Measurements from ENCODE around the gene TTN.

Gene TTN

DNA sequence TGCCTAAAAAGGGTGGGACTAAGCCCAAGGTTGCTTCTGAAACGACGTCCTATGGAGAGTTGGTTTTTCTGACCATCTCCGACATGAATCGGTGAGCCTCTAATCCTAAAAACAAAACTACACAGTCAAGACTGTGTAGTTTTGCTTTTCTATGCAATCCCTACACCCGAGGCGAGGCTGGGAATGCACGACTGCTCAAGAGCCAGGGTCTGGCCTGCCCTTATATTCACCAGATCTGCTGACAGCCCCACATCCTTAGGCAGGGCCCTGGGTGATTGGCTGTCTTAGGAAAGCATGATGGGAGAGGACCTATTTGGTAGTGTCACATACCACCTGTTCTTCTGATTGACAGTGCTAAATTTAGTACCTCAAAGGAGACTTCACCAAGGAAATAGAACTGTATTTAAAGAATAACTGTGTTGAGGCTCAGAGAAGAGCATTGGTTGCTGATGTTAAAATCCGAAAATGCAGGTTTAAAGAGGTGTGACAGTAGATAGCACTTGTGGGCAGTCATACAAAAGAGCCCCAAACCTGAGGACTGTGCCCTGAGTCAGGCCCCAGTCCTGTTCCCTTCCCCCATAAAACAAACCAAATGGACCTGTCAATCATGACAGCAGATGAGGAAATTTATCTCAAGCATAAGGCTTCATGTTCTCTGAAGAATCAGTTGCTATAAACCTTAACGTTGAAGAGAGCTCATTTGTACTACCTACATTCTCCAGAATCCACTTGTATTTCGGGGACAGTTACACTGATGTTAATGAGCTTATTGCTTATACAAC, at the start of gene TTN:
TTN (minus strand) TSS at position 197 of the 782 bp plus-strand sequence. CDS start 2,781 bp downstream, outside the sequence.
- in situ Hi-C loops (cut with MboI; ENCODE audit: low sequenced_read_pairs), result no loop called here

- in situ Hi-C loops (cut with MboI; ENCODE audit: low sequenced_read_pairs), result no loop called here
Measured at GRCh38 chr2:178855151-178855550, 47.9 kb upstream of the TTN start.

DNA sequence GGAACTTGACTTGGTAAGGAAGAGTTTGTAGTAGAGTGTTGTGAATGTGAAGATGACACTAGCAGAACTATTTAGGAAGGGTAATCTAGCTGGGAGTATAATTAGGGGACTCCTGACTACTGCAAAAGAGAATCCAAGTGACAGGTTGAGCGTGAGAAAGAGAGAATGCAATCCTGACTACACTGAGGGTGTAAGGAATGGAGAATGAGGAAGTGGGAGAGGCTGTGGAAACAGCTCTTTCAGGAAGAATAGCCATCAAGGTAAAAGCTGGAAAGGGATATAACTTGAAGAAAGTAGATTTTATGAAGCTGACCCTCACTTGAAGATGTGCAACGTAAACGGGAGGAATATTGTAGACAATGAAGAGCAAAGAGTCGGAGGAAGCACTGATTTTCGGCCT, 41.1 kb upstream of the TTN start:
- in situ Hi-C loops (cut with MboI; ENCODE audit: low sequenced_read_pairs), result no loop called here

DNA sequence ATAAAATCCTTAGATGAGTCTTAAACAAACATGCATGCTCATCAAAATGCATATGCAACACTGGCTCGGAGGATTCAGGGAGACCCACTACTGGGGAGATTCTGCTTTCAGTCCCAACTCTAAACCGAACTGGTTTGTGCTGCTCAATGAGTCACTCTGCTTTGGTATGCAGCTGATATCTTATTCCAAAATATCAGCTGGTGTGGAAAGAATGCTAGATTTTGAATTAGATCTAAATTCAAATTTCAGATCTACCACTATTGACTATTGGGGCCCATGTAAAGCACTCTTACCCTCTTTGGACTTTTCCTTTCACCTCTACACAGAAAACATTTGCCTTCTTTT, 39.2 kb upstream of the TTN start:
- in situ Hi-C loops (cut with MboI; ENCODE audit: low sequenced_read_pairs), result no loop called here

- in situ Hi-C loops (cut with MboI; ENCODE audit: low sequenced_read_pairs), result no loop called here
Measured at GRCh38 chr2:178845566-178846457, 38.6 kb upstream of the TTN start.

DNA sequence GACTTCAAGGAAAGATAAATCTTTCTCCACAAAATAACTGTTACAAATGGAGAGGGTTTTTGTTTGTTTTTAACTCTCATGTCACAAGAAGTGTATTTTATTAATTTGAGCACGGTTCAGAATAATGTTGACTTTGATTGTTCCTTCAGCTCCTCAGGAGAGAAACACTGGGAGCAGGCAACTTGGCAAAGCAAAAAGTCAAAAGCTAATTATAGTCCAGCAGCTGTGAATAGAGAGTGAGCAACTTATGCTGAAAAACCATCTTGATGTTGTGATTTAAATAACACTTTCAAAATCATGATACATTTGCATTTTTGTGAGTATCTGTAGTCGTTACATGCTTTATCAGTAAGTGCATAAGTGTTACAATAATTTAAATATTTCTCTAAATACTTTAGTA, 37.5 kb upstream of the TTN start:
- in situ Hi-C loops (cut with MboI; ENCODE audit: low sequenced_read_pairs), result no loop called here

- in situ Hi-C loops (cut with MboI; ENCODE audit: low sequenced_read_pairs), result no loop called here
Measured at GRCh38 chr2:178844269-178844668, 37.0 kb upstream of the TTN start.

DNA sequence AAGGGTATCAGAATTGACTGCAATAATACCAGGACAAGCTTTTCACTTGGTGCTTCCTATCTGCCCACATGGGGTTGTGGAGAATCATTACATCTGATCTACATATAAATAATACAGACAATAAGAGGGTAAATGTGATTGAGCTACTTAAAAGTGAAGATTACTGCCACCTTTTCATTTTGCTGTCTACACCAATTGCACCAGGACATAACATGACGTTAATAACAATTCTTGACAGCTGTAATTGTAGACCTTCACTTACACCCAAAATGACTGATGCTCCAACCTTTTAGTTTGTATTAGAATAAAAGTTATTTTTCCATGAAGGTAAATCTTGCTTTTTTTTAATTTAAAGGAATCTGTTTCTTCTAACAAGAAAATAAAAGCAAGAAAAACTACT, 36.5 kb upstream of the TTN start:
- in situ Hi-C loops (cut with MboI; ENCODE audit: low sequenced_read_pairs), result no loop called here

DNA sequence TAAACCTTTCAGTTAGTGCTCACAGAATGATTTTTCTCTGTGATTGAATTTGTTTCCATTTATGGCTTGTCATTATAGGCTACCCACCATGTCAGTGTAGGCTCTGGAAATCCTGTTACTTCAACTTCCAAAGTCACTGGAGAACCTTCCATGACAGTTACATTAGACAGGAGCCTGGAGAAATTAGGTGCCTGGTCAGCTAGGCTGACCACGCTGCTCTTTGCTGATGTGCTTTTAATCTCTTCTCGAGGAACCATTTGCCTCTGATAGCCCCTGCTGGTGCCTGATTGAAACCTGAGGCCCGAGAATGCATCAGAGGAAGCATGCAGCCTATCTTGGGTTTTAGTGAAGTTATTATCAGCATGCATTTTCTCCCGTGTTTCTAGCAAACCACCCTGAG, 29.6 kb upstream of the TTN start:
- in situ Hi-C loops (cut with MboI; ENCODE audit: low sequenced_read_pairs), result no loop called here

- in situ Hi-C loops (cut with MboI; ENCODE audit: low sequenced_read_pairs), result no loop called here
Measured at GRCh38 chr2:178834086-178834485, 26.9 kb upstream of the TTN start.

- in situ Hi-C loops (cut with MboI; ENCODE audit: low sequenced_read_pairs), result no loop called here
Measured at GRCh38 chr2:178833382-178833781, 26.2 kb upstream of the TTN start.

DNA sequence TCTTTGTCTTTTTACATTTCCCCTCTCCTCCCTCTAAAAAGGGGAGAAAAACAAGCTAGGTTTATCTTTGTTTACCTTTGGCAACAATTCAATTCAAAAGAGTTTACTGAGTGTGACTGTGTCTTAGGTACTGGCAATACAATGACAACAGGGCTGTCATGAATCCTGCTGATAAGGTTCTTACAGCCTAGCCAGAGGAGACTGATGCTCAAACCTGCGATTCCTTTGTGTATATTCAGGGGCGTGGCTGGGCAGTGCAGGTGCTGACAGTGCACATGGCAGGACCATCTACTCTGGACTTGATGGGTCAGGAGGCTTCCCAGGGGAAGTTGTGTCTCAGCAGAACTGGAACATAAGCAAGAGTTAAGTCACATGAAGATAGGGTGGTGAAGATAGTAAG, 23.2 kb upstream of the TTN start:
- in situ Hi-C loops (cut with MboI; ENCODE audit: low sequenced_read_pairs), result no loop called here

DNA sequence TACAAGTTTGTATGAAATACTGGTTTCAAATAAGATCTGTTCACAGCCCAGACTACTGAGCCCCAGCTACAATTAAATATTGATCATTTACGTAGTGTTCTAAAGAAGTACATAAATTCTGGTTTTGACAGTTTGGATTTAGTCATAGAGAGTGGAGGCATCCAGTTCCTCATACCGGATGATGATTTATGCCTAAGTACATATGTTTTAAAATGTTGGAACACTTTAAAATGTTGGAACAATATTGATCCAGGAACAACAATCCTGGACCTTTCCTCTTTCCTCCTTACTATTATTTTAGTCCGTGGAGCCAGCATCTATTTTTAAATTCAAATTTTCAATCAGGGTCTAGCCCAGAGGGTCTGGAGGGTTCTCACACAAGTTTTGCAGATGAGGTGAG, 22.8 kb upstream of the TTN start:
- in situ Hi-C loops (cut with MboI; ENCODE audit: low sequenced_read_pairs), result no loop called here

DNA sequence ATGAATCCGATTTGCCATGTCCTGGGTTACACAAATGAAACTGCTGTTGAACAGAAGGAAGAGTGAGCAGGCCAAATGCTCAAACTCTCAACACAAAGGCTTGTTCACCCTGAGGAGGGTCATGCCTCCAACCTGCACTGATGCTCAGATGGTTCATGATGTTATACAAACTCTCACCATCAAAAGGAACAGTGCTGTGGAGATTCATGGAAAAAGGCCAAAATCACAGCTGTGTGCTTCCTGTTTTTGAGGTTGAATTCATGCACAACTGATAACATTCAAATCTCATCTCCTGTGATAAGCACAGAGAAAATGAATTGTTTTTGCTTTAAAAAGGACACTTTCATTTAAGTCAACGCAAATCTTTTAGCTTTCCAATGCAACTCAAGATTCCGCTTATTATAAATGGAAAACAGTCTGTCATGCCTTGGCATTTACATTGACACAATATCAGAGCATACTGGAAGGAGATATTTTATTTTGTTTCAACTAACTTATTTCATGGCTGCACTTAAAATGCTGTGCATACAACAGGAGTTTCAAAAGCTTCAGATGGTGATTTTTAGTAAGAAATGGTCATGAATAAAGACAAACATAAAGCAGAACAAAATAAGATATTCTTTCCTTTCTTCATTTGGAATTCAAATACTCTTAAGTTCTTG, 22.2 kb upstream of the TTN start:
- in situ Hi-C loops (cut with MboI; ENCODE audit: low sequenced_read_pairs), result no loop called here

DNA sequence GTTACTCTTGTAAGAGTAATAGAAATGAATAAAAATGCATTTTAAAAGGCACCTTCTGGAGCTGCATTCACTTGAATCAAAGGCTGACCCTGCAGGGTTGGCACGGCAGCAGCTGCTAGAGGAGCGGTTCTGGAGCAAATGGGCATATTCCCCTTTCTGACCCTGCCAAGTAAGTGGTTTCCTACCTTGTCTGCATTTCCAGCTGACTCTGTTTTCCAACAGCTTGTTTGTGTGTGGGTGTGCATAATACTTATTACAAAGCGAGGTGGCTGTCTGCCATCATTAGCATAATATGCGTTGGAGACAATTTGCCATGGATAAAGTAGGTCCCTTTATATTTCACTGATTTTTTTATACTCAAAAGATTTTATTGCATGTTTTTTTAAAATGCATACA, 21.3 kb upstream of the TTN start:
- in situ Hi-C loops (cut with MboI; ENCODE audit: low sequenced_read_pairs), result no loop called here

DNA sequence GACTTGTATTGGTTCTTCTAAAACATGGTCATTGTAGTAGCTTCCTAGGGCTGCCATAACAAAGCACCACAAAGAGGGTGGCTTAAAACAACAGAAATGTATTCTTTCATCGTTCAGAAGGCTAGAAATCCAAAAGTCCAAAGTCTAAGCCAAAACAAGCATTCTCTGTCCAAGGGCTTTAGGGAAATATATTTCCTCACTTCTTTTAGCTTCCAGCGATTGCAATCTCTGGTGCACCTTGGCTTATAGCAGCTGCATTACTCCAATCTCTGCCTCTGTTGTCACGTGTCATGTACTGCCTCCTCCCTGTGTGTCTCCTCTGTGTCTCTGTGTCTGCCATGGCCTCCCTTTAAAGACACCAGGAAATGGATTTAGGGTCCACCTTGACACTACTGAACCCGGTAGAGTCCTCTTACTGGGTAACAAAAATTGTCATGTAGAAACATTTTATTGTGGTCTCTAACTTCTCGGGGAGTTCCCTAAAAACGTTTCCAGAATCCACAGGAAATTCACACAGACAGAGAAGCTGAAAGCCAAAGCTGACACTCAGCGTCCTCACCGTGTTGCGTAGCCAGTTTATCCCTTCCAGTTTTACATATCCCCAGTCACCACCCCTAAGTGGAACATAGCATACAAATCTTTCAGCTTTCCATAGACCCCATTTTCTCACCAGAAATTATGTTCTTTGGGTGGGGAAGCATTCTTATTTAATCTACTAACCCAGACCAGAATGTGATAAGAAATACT, 20.7 kb upstream of the TTN start:
- in situ Hi-C loops (cut with MboI; ENCODE audit: low sequenced_read_pairs), result no loop called here

GRCh38 chr2:178827111-178827510, 19.9 kb upstream of the TTN start:
- in situ Hi-C loops (cut with MboI; ENCODE audit: low sequenced_read_pairs), result no loop called here

DNA sequence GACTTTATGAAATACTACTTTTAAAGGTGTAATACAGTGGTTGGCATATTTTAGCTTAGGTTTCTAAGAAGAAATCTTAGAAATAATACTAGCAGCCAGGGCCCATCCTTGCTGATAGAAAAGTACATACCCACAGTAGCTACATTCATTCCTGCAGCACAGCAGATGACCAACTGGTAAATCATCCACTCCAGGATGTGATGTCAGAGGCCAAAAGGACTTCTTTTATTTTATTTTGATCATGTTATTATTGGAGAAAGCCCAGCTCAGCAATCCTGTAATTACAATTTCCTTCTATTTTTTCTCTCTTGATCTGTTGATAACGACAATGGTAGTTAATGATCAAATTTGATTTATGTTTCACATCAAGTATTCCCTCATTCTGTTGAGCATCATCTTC, 18.0 kb upstream of the TTN start:
- in situ Hi-C loops (cut with MboI; ENCODE audit: low sequenced_read_pairs), result no loop called here

DNA sequence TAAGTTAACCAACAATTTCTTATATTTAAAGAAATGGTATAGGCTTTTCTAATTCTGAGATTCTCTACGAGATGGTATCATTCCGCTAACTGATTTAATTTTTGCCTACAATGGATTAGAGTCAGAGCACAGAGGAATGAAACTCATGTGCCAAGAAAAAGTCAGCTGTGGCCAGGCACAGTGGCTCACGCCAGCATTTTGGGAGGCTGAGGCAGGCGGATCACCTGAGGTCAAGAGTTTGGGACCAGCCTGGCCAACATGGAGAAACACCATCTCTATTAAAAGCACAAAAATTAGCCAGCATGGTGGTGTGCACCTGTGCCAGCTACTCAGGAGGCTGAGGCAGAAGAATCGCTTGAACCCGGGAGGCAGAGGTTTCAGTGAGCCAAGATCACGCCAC, 17.0 kb upstream of the TTN start:
- in situ Hi-C loops (cut with MboI; ENCODE audit: low sequenced_read_pairs), result no loop called here

GRCh38 chr2:178819992-178820391, 12.8 kb upstream of the TTN start:
- in situ Hi-C loops (cut with MboI; ENCODE audit: low sequenced_read_pairs), result no loop called here
